Measurements from ENCODE around the gene ZNF516. TPM values are rescaled to one million over a fixed set of nuclear protein-coding genes. Genes with fewer than 3 reads are reported as not detected.
A peak's percentile ranks its signal among the peaks of the same experiment; 100 is the strongest.

ZNF516 gene
- total RNA-seq, 6 experiments from 2014 or later = 10.2 to 16.0 (median 13.7) TPM

GRCh38 chr18:76397631-76398030 is 97.4 kb downstream of the ZNF516 start:
- TF ChIP-seq POLR2A (IDR thresholded peaks at IDR 0.05) (no peak), CTCF (IDR thresholded peaks at IDR 0.05) (no peak)
- Histone ChIP-seq H3K27me3 (no peaks in the 10 kb centered on the region), H3K27ac (no peak overlapping the region), H3K4me1 (peaks cover 0 to 4% (median 0%) of the 10 kb centered on the region in 4 donors), H3K36me3 (no peaks in the 10 kb centered on the region), H3K4me3 (no peak overlapping the region), H3K9me3 (no peaks in the 10 kb centered on the region)
- intact Hi-C loops (cut with DNase I) = loop anchor here in 1 of 2 donors (5.0 kb wide), 1 partner anchor 290 kb away; no protein-coding TSS in a partner anchor
- DNase-seq (no peak), ATAC-seq (no peak)
- WGBS (ENCODE audit: insufficient coverage, low coverage, low lambda C conversion rate, missing lambda C conversion rate) = 57% methylated on average over 5 of the region's 5 CpGs

GRCh38 chr18:76396792-76397191 is 98.2 kb downstream of the ZNF516 start:
- ATAC-seq = no peak
- Histone ChIP-seq H3K27me3 (no peaks in the 10 kb centered on the region), H3K36me3 (no peaks in the 10 kb centered on the region), H3K4me3 (no peak overlapping the region), H3K27ac (no peak overlapping the region), H3K9me3 (no peaks in the 10 kb centered on the region), H3K4me1 (peaks cover 0 to 4% (median 0%) of the 10 kb centered on the region in 4 donors)
- no peak for DNase-seq
- WGBS (ENCODE audit: insufficient coverage, low coverage, low lambda C conversion rate, missing lambda C conversion rate) = 89% methylated on average over 7 of the region's 9 CpGs
- TF ChIP-seq CTCF (IDR thresholded peaks at IDR 0.05) (no peak), POLR2A (IDR thresholded peaks at IDR 0.05) (no peak)
- intact Hi-C loops (cut with DNase I) = loop anchor here in 1 of 2 donors (5.0 kb wide), 1 partner anchor 291 kb away; no protein-coding TSS in a partner anchor

GRCh38 chr18:76395609-76396008 is 99.4 kb downstream of the ZNF516 start:
- peak in 2 of 4 donors; percentile 6 to 11 for ATAC-seq
- no peak overlapping the region for H3K27ac ChIP-seq
- H3K9me3 ChIP-seq = no peaks in the 10 kb centered on the region
- no peak for TF ChIP-seq CTCF (IDR thresholded peaks at IDR 0.05)
- TF ChIP-seq POLR2A (IDR thresholded peaks at IDR 0.05) = no peak
- 30% methylated on average over 2 of the region's 20 CpGs for WGBS (ENCODE audit: insufficient coverage, low coverage, low lambda C conversion rate, missing lambda C conversion rate)
- intact Hi-C loops (cut with DNase I) = loop anchor here in 1 of 2 donors (5.0 kb wide), 1 partner anchor 292 kb away; no protein-coding TSS in a partner anchor
- H3K4me1 ChIP-seq = peaks cover 0 to 6% (median 2%) of the 10 kb centered on the region in 4 donors
- H3K36me3 ChIP-seq = no peaks in the 10 kb centered on the region
- no peak for DNase-seq
- no peak overlapping the region for H3K4me3 ChIP-seq
- no peaks in the 10 kb centered on the region for H3K27me3 ChIP-seq

GRCh38 chr18:76394780-76395476 is 100.1 kb downstream of the ZNF516 start:
- H3K4me1 ChIP-seq = peaks cover 0 to 13% (median 5%) of the 10 kb centered on the region in 4 donors
- 68% methylated on average over 14 of the region's 15 CpGs for WGBS (ENCODE audit: insufficient coverage, low coverage, low lambda C conversion rate, missing lambda C conversion rate)
- DNase-seq = no peak

More at GRCh38 chr18:76394780-76395476, 100.1 kb downstream of the ZNF516 start:
- no peak overlapping the region for H3K27ac ChIP-seq
- H3K9me3 ChIP-seq = no peaks in the 10 kb centered on the region
- H3K4me3 ChIP-seq = no peak overlapping the region
- H3K36me3 ChIP-seq = no peaks in the 10 kb centered on the region
- peak in 2 of 4 donors; percentile 19 to 21 for ATAC-seq
- TF ChIP-seq CTCF (IDR thresholded peaks at IDR 0.05) (no peak), POLR2A (IDR thresholded peaks at IDR 0.05) (no peak)
- H3K27me3 ChIP-seq = no peaks in the 10 kb centered on the region
- intact Hi-C loops (cut with DNase I) = loop anchor here in 1 of 2 donors (5.0 kb wide), 1 partner anchor 292 kb away; no protein-coding TSS in a partner anchor
